Neural cell (in vitro differentiated cells): ENCODE measurements around the gene PGBD5. TPM values are rescaled to one million over a fixed set of nuclear protein-coding genes. Genes with fewer than 3 reads are reported as not detected.

Experiments used
- H2AFZ ChIP-seq: fragments of 200-600, 300-800 bp; sonication (generic), shearing (Covaris generic); 2 replicates; pipeline ENCODE4 v1.6.0; 2014; ENCODE audit warnings: low read depth, mild to moderate bottlenecking, antibody characterized with exemption, low read length, moderate library complexity
- H3F3A ChIP-seq: fragments of 200-600 bp; shearing (Covaris generic); 2 replicates; pipeline ENCODE4 v1.6.1; 2016; ENCODE audit warnings: mild to moderate bottlenecking, moderate library complexity, mixed read lengths, antibody characterized with exemption, low read length; ENCODE audit not compliant: insufficient read depth, poor library complexity, severe bottlenecking
- H3K27ac ChIP-seq: fragments of 200-600, 300-800 bp; sonication (generic), shearing (Covaris generic); 2 replicates; pipeline ENCODE4 v1.5.1; 2014; ENCODE audit warnings: mild to moderate bottlenecking, low read length, moderate library complexity
- H3K27me3 ChIP-seq: fragments of 300-800, 200-600 bp; sonication (generic), shearing (Covaris generic); 2 replicates; pipeline ENCODE4 v1.6.0; 2014; ENCODE audit warnings: mild to moderate bottlenecking, low read depth, low read length, moderate library complexity; ENCODE audit not compliant: insufficient read depth
- H3K36me3 ChIP-seq: fragments of 300-800, 200-600 bp; sonication (generic), shearing (Covaris generic); 2 replicates; pipeline ENCODE4 v1.5.1; 2014; ENCODE audit warnings: mild to moderate bottlenecking, antibody characterized with exemption, low read length, moderate library complexity; ENCODE audit not compliant: insufficient read depth
- H3K4me2 ChIP-seq: fragments of 300-800, 200-600 bp; sonication (generic), shearing (Covaris generic); 2 replicates; pipeline ENCODE4 v1.6.0; 2014; ENCODE audit warnings: mild to moderate bottlenecking, low read length
- H3K4me3 ChIP-seq: fragments of 300-800, 200-600 bp; sonication (generic), shearing (Covaris generic); 2 replicates; pipeline ENCODE4 v1.5.1; 2014; ENCODE audit warnings: mild to moderate bottlenecking, low read length, moderate library complexity
- H3K79me2 ChIP-seq: fragments of 200-600 bp; shearing (Covaris generic); replicated peaks from 2 replicates; pipeline ENCODE4 v1.6.0; 2014; ENCODE audit warnings: mild to moderate bottlenecking, low read length, moderate library complexity; ENCODE audit not compliant: insufficient read depth
- H3K9ac ChIP-seq: fragments of 300-800, 200-600 bp; sonication (generic), shearing (Covaris generic); 2 replicates; pipeline ENCODE4 v1.6.1; 2016; ENCODE audit warnings: mild to moderate bottlenecking, low read length, mixed read lengths
- H3K9me2 ChIP-seq: fragments of 200-600 bp; shearing (Covaris generic); 2 replicates; pipeline ENCODE4 v1.6.1; 2016; ENCODE audit warnings: mild to moderate bottlenecking, low read length, mixed read lengths; ENCODE audit not compliant: insufficient read depth
- H3K9me3 ChIP-seq: fragments of 200-600, 300-800 bp; sonication (generic), shearing (Covaris generic); 2 replicates; pipeline ENCODE4 v1.6.1; 2016; ENCODE audit warnings: mild to moderate bottlenecking, mixed run types, low read length, moderate library complexity, mixed read lengths
- H4K20me1 ChIP-seq: fragments of 200-600 bp; shearing (Covaris generic); 2 replicates; pipeline ENCODE4 v1.6.1; 2016; ENCODE audit warnings: mild to moderate bottlenecking, mixed run types; ENCODE audit not compliant: insufficient read depth
- EP300 ChIP-seq: fragments of 450-650 bp; conservative IDR thresholded peaks from 2 replicates; pipeline ENCODE4 v1.6.1; 2014; ENCODE audit warnings: antibody characterized with exemption, mild to moderate bottlenecking, moderate library complexity; ENCODE audit not compliant: poor library complexity, severe bottlenecking
- EZH2 ChIP-seq: fragments of 200-600, 300-800 bp; shearing (Covaris generic), sonication (generic); IDR thresholded peaks from 2 replicates; pipeline ENCODE4 v1.6.1; 2014; ENCODE audit warnings: antibody characterized with exemption, low read length, borderline replicate concordance, mild to moderate bottlenecking; ENCODE audit not compliant: insufficient read depth, poor library complexity, severe bottlenecking
- MXI1 ChIP-seq: fragments of 450-650 bp; conservative IDR thresholded peaks from 2 replicates; pipeline ENCODE4 v1.6.1; 2014; ENCODE audit warnings: antibody characterized with exemption, mild to moderate bottlenecking; ENCODE audit not compliant: poor library complexity, severe bottlenecking
- POLR2AphosphoS5 ChIP-seq: IDR thresholded peaks from 2 replicates; pipeline ENCODE4 v1.6.1; 2012
- RAD21 ChIP-seq: fragments of 450-650 bp; conservative IDR thresholded peaks from 2 replicates; pipeline ENCODE4 v1.6.1; 2014; ENCODE audit warnings: antibody characterized with exemption, mild to moderate bottlenecking, moderate library complexity
- SMC3 ChIP-seq: fragments of 450-650 bp; conservative IDR thresholded peaks from 2 replicates; pipeline ENCODE4 v1.6.1; 2014; ENCODE audit warnings: antibody characterized with exemption, mild to moderate bottlenecking, moderate library complexity; ENCODE audit not compliant: poor library complexity
- TAF1 ChIP-seq: IDR thresholded peaks from 2 replicates; pipeline ENCODE4 v1.6.1; 2012; ENCODE audit warnings: low read depth
- polyA plus RNA-seq: library from polyadenylated mRNA; depleted of rRNA; stranded (reverse); fragments of >200 nt; gene quantifications from 2 replicates; pipeline ENCODE4 v1.2.3, GENCODE V29; 2014
- TF ChIP-seq, protein P1 (sequence below): fragments of 450-650 bp; IDR thresholded peaks from 2 replicates; pipeline ENCODE4 v1.5.1; 2014; ENCODE audit warnings: antibody characterized with exemption, mild to moderate bottlenecking, moderate library complexity; ENCODE audit not compliant: poor library complexity, severe bottlenecking
- TF ChIP-seq, protein P2 (sequence below): IDR thresholded peaks from 2 replicates; pipeline ENCODE4 v1.6.1; 2012; ENCODE audit warnings: borderline replicate concordance

The PGBD5 gene
- polyA plus RNA-seq, 1 donor from 2014 or later: 16.3 TPM

- no peak overlapping the region for H2AFZ ChIP-seq
- H3K27ac ChIP-seq: no peak overlapping the region
- no peaks in the 10 kb centered on the region for H4K20me1 ChIP-seq
- H3K9ac ChIP-seq: no peak overlapping the region
- no peaks in the 10 kb centered on the region for H3K79me2 ChIP-seq
- H3K9me2 ChIP-seq: no peaks in the 10 kb centered on the region
- TF ChIP-seq EP300 (no peak), SMC3 (no peak), MXI1 (no peak), POLR2AphosphoS5 (no peak), TAF1 (no peak), RAD21 (no peak), EZH2 (no peak)
- TF ChIP-seq, protein P1, sequence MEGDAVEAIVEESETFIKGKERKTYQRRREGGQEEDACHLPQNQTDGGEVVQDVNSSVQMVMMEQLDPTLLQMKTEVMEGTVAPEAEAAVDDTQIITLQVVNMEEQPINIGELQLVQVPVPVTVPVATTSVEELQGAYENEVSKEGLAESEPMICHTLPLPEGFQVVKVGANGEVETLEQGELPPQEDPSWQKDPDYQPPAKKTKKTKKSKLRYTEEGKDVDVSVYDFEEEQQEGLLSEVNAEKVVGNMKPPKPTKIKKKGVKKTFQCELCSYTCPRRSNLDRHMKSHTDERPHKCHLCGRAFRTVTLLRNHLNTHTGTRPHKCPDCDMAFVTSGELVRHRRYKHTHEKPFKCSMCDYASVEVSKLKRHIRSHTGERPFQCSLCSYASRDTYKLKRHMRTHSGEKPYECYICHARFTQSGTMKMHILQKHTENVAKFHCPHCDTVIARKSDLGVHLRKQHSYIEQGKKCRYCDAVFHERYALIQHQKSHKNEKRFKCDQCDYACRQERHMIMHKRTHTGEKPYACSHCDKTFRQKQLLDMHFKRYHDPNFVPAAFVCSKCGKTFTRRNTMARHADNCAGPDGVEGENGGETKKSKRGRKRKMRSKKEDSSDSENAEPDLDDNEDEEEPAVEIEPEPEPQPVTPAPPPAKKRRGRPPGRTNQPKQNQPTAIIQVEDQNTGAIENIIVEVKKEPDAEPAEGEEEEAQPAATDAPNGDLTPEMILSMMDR: no peak
- TF ChIP-seq, protein P2, sequence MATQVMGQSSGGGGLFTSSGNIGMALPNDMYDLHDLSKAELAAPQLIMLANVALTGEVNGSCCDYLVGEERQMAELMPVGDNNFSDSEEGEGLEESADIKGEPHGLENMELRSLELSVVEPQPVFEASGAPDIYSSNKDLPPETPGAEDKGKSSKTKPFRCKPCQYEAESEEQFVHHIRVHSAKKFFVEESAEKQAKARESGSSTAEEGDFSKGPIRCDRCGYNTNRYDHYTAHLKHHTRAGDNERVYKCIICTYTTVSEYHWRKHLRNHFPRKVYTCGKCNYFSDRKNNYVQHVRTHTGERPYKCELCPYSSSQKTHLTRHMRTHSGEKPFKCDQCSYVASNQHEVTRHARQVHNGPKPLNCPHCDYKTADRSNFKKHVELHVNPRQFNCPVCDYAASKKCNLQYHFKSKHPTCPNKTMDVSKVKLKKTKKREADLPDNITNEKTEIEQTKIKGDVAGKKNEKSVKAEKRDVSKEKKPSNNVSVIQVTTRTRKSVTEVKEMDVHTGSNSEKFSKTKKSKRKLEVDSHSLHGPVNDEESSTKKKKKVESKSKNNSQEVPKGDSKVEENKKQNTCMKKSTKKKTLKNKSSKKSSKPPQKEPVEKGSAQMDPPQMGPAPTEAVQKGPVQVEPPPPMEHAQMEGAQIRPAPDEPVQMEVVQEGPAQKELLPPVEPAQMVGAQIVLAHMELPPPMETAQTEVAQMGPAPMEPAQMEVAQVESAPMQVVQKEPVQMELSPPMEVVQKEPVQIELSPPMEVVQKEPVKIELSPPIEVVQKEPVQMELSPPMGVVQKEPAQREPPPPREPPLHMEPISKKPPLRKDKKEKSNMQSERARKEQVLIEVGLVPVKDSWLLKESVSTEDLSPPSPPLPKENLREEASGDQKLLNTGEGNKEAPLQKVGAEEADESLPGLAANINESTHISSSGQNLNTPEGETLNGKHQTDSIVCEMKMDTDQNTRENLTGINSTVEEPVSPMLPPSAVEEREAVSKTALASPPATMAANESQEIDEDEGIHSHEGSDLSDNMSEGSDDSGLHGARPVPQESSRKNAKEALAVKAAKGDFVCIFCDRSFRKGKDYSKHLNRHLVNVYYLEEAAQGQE: no peak
- H3K4me3 ChIP-seq: no peak overlapping the region
- no peaks in the 10 kb centered on the region for H3F3A ChIP-seq
- no peaks in the 10 kb centered on the region for H3K9me3 ChIP-seq
- no peak overlapping the region for H3K4me2 ChIP-seq
- no peaks in the 10 kb centered on the region for H3K27me3 ChIP-seq
- H3K36me3 ChIP-seq: no peaks in the 10 kb centered on the region
These were observed 140.8 kb downstream of the PGBD5 start for GRCh38 chr1:230285351-230285750.

- TF ChIP-seq SMC3 (no peak), EZH2 (no peak), EP300 (no peak), RAD21 (no peak), MXI1 (no peak), TAF1 (no peak)
- Histone ChIP-seq H3K9me2 (no peaks in the 10 kb centered on the region), H2AFZ (no peak overlapping the region), H3K27ac (no peak overlapping the region), H3K27me3 (no peaks in the 10 kb centered on the region), H4K20me1 (no peaks in the 10 kb centered on the region), H3K36me3 (no peaks in the 10 kb centered on the region), H3K79me2 (no peaks in the 10 kb centered on the region), H3F3A (no peaks in the 10 kb centered on the region), H3K9ac (no peak overlapping the region), H3K4me2 (no peak overlapping the region), H3K9me3 (no peaks in the 10 kb centered on the region), H3K4me3 (no peak overlapping the region)
These were observed 141.2 kb downstream of the PGBD5 start for GRCh38 chr1:230284891-230285290.
